Stimulated activated CD4-positive, alpha-beta T cell treated with anti-CD3 and anti-CD28 coated beads, TNF-alpha, amount 100 ng/mL, for 48 hours (primary cell): ENCODE data around the gene PANK4.

Experiments
- DNase-seq, 3 donors: peaks; one replicate each; pipeline ENCODE4 v3.0.0-alpha.2; 2020; ENCODE audit warnings: low read depth in 3 of 3

Gene PANK4

DNA sequence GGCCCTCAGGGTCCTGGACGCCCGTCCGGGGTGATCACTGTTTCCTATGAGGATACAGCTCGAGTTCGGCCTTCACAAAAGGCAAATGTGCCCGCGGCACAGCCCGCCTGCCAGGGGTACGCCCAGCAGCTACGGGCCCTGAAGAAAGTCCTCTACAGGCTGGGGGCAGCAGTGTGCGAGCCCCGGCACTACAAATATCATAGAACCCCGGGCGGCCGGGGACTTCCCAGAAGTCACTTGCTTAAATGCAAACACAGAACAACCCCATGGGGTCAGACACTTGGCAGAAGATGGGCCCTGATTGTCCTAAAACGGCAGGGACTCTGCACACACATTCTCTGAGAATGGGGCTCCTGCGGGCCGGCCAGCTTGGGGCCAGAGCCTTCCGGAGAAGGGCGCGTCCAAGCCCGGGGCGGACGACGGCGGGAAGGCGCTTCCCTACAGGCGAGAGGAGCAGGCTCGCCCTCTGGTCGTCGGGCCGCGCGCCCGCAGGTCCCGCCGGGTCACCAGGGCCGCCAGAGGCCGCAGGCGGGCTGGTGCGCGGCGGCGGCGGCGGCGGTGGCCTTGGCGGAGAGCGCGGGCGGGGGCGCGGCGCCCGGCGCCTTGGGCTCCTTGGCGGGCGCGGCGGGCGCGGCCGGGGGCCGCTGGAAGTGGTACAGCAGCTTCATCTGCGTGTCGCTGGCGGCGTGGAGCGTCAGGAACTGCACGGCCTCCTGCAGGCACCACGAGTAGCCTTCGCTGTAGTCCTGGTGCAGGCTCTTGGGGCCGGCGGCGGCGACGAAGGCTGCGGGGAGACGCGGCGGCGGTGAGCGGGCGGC lies 2.8 kb upstream of the PANK4 start:
- no peak for DNase-seq

DNA sequence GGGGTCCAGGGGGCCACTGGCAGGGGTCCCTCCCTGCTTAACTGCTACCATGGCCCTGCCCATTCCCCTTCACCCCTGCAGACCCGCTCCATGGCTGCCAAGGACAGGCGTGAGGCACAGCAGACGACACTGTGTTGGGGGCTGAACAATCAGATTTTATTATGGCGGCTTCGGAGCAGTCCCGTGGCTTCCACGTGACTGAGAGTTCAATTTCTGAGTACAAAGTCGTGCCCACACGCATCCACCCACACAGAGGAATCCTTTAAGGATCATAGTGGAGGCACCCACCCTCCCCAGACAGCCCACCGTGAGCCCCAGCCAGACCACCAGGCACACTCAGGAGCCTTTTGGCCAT lies 2.2 kb upstream of the PANK4 start:
- no peak for DNase-seq

DNA sequence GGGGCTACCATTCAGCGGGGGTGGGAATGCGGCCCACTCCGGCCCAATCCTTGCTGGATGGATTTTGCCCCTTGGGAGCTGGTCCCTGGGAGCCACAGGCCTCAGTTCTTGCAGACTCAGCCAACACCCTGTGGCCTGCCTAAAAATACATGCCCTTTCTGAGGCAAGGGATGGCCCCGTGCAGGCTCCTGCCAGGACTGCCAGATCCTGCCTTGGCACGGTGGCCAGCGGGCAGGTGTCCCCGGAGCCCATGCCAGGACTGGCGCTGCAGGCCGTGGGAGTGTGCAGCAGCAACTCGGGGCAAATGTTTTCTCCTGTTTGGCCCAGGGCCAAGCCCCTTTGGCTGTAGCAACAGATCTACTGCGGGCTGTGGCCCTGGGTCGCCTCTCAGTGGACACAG lies 1.6 kb upstream of the PANK4 start:
- no peak for DNase-seq

DNA sequence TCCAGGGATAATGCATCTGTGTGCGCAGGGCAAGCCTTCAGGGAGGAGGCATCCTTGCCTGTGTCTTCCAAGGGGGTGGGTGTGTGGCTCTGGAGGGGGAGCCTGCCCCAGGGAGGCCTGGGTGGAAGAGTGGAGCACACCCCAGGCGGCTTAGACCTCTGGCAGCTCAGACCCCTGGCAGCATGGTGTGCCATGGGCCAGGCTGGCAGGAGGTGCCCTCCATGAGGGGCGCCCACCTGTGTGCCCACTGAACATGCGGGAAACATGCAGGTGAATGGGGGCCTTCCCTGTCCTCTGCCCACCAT lies 1.1 kb upstream of the PANK4 start:
- no peak for DNase-seq

DNA sequence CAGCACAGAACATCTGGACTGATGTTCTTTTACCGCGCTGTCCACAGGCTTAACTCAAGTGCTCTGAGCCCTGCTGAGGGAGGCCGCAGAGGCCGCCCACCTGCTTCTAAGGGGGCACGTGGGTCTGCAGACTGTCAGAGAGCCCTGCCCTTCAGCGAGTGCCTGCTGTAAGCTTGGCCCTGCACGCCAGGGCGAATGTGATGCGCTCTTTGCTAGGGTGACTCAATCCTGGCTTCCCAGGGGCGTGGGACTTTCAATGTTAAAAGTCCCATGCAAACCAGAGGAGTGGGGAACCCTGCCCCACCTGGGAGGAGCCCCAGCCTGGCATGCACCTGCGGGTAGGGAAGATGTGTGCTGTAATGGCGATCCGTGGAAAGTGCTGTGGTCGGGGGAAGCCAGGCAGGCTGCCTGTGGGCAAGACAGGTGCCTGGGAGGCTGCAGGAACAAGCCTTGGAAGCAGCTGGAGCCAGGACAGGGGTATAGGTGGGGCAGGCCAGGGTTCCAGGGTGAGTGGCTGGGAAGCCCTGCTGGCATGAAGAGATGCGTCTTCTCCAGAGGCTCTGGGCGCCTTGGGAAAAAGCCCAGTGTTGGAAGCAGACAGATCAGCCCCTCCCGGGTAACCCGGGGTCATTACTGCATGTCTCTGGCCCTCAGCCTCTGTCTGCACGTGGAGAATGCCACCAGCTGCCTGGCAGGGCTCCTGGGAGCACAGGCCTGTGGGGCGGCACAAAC lies 594 bp upstream of the PANK4 start:
- peak; percentile 41 to 65 (median 62) for DNase-seq

DNA sequence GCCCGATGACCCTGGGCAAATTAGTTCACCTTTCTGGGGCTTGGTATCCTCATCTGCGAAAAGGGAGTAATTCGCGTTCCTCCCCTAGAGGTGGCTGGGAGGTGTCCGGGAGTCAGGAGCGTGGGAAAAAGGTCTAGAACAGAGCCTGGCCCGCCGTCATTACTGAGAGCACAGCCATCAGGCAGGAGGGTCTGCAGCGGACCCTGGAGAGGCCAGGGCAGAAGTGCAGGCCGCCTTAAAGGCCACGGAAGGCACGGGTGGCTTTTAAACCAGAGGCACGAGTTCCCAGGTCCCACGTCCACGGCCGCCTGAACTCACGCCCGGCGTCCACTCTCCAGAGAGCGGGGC lies 850 bp downstream of the PANK4 start:
- DNase-seq, result no peak

DNA sequence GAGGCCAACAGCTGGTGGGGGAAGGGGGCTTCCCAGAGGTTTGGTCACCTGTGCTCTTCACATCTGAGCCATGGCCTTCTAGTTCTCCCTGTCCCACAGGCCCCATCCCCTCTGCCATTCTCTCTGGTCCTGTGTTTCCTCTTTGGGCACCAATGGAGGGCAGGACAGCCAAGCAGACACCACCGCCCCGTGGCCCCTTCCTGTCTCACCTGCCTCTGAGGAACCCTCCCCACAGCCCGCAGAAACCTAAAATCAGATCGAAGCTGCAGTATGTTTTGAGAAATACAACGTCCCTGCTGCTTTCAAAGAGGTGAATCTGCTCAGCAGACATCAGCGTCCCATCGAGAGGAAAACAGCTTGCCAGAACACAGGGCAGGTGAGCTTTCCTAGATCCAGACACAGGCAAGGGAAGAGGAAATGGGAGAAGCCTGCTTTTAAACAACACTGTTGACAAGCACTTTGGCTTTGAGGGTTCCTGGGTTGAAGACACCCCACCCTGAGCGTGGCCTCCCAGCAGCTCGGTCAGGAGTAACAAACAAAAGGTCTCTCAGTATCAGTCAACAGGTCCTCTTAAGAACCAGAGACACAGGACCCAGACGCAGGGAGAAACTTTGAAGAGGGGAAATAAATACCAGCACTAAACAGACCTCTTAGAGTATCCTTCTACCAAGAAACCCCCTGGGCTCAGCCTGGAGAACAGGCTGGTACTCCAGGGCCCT lies 2.3 kb downstream of the PANK4 start:
- DNase-seq, result no peak

DNA sequence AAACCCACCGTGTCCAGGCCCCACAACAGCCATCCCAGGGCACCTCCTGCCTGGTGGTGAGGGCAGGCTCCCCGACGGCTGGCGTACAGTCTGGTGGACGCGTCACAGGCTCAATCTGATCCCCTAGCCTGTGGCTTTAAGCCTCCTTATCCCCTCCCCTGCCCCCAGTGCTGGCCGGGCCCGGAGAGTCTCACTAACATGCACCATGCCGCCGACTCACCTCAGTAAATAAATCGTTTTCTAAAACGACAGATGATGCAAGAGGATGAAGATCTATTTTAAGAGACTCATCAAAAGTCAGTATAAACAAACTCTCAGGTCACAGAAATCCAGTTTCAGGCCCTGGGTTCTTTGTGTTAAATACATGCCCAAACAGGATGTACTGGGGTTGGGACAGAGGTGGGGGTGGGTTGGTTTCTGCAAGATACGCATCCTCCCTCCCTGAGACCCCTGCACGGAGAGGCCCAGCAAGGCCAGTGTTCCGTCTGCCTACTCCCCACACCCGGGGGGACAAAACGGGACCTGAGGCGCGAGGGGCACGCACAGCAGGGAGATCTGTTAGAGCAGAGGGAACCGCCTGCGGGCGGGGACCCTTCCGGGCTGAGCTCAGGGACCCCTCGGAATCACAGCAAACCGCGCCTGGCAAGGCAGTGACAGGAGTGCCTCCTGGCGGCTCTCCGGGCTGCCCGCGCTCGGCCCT lies 3.1 kb downstream of the PANK4 start:
- DNase-seq, result no peak

DNA sequence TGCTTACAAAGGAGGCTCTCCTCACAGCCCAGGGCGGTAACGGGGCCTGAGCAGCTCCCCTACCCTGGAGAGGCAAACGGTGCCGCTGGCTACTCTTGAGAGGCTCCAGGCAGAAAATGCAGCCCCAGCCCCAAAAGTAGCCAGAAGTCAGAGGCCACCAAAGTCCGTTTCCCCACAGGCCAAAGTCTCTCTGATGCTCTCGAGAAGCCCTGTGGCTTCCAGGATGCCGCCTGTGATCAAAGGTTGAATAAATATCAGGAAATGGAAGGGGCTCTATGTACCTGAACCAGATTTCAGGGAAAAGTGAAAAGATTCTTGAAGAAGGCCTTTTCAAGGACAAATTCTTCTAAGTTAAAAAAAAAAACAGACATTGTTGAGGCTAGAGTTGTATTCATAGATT lies 4.2 kb downstream of the PANK4 start:
- no peak for DNase-seq

DNA sequence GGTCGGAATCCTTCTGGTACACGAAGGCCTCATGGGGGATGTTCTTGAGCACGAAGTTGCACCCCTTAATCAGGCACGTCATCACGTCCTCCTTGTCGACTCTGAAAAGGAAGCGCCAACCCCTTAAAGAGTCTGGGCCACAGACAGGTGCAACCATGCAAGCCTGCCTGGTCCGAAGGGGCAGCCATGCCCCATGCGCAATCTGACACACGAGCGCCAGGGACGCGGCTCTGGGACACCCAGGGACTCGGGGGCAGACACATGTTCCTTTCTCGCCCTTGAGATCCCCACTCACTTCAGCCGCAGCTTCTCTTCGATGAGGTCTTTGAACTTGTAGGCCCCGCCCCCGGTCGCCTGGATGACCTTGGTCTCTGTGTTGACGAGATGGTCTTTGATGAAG lies 5.6 kb downstream of the PANK4 start:
- no peak for DNase-seq

DNA sequence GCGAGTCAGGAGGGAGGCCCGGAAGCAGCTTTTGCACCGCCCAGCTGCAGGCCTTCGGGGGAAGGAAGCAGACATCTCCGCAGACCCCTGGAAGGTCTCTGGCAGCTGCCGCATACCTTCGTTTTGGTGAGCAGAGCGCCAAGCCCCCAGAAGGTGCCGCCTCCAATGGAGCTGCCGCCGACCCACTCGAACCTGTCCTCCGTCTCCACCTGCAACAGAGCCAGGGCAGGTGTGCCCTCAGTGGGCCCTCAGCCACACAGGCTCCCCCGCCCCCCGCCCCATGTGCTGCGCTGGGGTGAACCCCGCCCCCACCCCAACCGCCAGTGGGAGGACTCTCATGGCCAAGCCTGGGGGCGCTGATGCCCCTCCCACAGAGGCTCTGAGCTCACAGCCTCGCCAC lies 6.2 kb downstream of the PANK4 start:
- DNase-seq, result no peak

DNA sequence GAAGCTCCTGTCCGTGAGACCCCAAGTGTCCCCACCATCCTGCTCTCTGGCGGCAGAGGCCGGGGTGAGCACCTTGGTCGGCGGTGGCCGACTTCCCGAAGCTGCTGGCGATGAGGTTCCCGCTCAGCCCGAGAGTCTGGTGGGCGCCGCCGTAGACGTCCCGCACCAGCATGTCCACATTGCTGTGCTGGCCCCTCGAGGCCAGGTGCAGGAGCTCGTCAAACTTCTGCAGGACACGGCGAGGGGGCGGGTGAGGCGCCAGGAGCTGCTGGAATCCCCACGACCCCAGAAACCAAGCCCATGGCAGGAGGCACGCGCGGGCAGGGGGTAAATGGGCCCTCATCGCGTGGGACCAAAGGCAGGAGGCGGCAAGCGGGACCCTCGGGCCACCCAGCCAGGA lies 6.7 kb downstream of the PANK4 start:
- DNase-seq, result no peak

DNA sequence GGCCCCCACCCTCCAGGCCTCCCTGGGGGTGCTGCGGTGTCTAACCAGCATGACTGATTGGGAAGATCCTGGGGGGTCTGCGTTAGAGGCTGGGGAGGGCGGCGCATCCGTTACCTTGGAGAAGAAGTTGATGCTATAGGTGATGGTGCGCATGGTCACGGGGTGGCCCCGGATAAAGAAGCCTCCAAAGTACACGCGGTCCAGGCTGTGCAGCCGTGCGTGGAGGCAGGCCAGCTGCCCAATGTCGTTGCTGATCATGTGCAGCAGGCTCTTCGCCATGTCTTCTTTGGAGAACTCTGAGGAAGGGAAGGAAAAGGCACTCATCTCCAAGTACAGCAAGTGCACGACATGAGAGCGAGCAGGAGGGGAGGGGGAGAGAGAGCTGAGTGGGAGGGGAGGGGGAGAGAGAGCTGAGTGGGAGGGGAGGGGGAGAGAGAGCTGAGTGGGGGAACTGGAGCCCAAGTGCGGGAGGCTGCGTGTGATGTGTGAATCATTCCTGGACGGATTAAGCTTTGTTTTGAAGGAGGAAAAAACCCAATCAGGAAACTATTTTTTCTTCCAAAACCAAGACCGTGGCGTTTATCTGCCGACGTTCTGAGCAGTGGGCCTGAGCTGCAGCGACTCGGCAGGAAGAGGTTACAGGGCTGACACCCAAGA lies 7.2 kb downstream of the PANK4 start:
- DNase-seq, result no peak

DNA sequence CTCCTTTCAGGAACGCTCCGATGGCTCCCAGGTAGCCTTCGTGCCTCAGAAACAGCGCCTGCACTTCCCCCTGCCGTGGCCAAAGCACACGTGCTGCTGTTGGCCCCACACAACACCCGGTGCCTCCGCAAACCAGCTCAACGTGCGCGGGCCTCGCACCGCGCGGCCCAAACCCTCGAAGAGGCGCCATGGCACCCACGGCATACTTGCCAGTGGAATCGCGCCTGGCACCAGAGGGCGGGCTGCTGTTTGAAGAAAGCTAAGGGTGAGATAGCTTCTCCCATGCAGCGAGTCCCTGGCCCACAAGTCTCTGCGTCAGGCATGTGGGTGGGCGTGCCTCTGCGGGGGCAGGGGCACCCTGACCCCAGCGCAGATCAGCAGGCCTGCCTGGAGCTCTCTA lies 7.9 kb downstream of the PANK4 start:
- DNase-seq, result no peak

DNA sequence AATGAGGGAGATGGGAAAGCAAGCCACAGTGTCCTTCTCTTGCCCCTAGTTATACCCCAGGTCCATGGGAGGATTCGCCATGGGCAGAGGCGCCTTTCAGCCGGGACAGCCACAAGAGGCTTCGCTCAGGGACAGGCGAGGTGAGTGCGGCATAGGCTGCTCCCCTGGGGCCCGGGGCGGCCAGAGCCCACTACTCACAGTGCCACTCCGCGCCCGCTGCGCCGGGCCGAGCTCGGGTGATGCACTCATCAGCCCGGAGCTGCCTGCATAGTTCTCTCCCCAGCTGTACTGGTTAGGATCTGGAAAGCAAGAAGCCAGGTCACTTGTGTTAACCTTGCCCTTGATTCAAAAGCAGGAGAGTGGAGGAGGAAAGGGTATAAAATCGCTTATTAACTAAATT lies 8.4 kb downstream of the PANK4 start:
- DNase-seq, result no peak

DNA sequence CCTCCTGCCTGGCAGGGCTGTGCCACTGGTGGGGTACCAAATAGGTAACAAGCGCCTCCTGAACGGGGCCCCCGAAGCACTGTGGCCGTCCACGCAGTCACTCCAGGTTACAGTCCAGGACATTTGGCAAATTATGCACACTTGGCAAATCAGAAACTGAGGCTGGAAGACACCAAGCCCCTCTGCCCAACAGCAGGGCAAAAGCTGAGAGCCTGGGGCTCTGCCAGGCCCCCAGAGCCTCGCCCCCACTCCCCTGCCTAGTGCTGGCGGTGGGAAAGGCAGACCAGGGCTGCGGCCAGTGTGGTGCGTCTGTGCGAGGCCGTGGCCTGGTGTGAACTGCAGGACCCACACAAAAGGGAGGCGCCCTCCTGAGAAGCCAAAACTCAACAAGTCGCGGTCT lies 9.4 kb downstream of the PANK4 start:
- no peak for DNase-seq

DNA sequence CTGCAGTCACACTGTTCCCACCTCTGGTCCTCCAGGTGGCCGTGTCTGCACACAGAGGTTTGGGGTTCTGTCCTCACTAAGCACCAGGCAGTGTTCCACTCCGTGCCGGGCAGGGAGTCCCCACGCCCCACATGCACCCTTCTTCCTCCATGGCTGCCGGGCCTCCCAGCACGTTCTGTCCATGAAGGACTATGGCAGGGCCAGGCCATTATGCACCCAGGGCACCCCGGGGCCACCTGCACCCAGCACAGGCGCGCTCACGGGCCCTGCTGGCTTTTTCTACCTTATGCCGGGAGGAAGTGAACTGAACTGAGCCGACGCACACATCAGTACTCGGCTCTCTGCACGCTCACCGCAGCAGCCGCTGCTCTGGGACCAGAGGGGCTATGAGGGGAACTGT lies 10.3 kb downstream of the PANK4 start:
- DNase-seq, result no peak

DNA sequence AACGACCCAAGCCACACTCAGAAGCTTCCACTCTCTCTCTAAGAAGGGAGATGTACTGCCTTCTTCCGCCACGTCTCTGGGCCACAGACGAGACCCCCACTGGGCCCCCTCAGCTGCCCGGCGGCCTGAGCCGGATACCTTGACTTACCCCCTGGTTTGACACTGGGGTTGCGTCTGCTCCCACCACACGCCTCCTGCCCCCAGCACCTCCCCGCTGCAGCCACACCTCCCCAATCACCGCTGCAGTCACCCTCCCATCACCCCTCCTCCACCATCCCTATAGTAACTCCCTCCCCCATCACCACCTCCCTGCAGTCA lies 10.7 kb downstream of the PANK4 start:
- no peak for DNase-seq

DNA sequence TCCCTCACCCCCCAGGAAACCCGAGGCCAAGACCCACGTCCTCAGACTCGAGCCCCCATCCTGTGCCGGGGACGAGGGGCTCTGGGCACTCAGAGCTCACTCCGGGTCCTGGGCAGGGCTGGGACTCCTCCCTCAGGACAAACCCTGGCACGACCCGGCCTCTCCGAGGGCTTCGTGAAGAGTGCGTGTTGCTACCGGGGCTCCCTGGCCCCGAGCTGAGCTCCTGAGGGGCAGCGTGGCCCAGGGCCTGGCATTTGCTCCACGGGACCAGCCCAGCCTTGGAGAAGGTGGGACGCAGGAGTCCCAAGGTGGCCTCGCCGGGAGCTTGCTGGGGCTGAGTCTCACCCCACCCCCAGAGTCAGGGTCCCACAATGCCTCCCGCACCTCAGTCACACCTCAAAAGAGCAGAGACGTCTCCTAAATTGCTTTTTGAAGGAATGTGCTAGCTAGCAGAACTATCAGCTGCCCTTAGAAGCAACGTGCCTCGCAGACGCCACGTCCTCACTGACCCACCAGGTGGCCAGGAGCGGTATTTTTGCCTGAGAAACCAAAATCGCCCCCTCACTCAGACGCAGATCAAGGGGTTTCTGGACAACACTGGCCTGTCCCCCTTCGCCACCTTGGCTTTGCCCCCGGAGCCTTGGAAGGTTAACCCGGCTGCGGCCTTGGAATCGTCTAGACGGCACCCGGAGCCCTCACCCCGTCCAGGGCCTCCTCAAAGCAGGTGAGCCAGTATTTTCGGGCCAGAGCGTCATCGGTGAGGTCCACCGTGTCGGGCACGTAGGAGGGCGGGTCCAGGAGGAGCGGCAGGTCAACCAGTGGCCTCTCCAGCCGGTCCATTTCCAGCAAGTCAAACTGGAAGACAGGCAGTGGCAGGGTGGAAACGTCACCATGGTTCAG lies 11.3 kb downstream of the PANK4 start:
- no peak for DNase-seq

DNA sequence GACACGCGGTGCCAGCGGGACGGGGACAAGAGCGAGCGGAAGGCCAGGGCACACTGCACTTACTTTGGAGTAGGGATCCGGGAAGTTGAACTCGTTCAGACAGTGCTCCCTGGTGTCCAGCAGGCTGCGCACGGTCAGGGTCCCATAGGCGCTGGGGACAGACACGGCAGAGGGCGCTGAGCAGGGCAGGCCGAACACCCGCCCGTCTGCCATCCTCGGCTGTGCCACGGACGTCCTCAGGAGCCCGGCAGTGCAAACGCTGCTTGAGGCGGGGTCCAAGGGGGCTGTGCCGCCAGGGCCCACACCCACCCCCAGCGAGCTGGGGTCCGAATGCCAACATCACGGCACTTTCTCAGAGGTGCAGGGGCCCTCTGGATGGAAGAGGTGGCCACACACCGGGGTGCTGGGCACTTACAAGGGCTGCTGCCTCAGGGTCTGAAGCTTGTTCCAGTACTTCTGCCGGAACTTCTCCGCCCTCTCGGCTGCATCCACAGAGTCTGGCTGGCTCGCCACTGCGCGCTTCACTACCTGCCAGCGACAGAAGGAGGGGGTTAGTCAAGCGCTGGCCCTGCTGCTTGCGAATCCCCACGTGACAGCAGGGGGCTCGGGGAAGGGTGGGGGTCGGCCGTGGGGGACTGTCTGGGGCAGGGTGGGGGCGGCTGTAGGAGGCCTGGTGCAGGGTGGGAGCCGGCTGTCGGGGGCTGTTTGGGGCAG lies 12.3 kb downstream of the PANK4 start:
- no peak for DNase-seq
